H1 (cell line): Measurements from ENCODE around the gene FAM163A. TPM values are rescaled to one million over a fixed set of nuclear protein-coding genes. Genes with fewer than 3 reads are reported as not detected.

ENCODE experiments used
- BRCA1 ChIP-seq: IDR thresholded peaks from 2 replicates; pipeline ENCODE4 v1.6.1; 2012; ENCODE audit warnings: low read depth, low read length, improper control_type of control experiment
- RBBP5 ChIP-seq: IDR thresholded peaks from 2 replicates; pipeline ENCODE4 v1.7.1; 2012; ENCODE audit warnings: low read depth, mild to moderate bottlenecking, inconsistent platforms, low read length, moderate library complexity, borderline replicate concordance
- polyA plus RNA-seq, 7 experiments: library from polyadenylated mRNA; depleted of rRNA in 3 of 7; stranded (reverse) in 5 of 7; unstranded in 2 of 7; fragments of >200 nt in 5 of 7; fragments of 200-250 nt in 2 of 7; gene quantifications; 1 replicate in 5 of 7; 2 replicates in 1 of 7; 4 replicates in 1 of 7; pipeline versions ENCODE4 v1.2.1 to v1.2.3, GENCODE V29; 2011 to 2013; ENCODE audit warnings: missing spikeins in 2 of 7, mixed read lengths in 2 of 7
- total RNA-seq: library from RNA; stranded (reverse); fragmentation: NEBNext Ultra II Directional; extraction: Animal tissue kit (Norgen Biotek cat#: 25700); gene quantifications from 2 replicates; pipeline ENCODE4 v1.2.1, GENCODE V29; 2021
- TF ChIP-seq, protein P1 (sequence below): fragments of 300-600 bp; sonication (generic); IDR thresholded peaks from 2 replicates; pipeline ENCODE4 v1.7.1; 2012; ENCODE audit warnings: low read length, moderate library complexity, mild to moderate bottlenecking, inconsistent platforms; ENCODE audit not compliant: insufficient replicate concordance

FAM163A gene
- total and polyA plus RNA-seq, 2 of the 8 experiments (the other 6 are each of a cell fraction or from before 2014, with no cell fraction given), result 0.13 to 0.18 TPM

DNA sequence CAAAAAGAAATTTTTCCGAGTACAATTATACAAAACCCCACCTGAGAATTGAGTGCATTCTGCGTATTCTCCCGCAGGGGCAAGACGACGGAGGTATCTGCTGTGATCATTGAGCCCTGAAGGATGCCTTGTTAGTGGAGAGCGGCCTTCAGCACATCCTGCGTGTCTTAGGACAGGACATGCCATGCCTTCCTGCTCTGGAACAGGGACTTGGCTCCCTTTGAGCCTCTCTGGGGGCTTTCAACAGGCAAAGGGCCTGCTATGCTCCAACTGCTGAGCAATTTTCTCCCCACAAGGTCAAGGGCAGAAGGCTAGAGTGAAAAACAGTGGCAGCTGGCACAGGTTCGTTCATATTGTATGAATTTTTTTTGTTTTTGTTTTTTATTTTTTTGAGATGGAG lies 82.1 kb downstream of the FAM163A start (continued):
- TF ChIP-seq, protein P1, sequence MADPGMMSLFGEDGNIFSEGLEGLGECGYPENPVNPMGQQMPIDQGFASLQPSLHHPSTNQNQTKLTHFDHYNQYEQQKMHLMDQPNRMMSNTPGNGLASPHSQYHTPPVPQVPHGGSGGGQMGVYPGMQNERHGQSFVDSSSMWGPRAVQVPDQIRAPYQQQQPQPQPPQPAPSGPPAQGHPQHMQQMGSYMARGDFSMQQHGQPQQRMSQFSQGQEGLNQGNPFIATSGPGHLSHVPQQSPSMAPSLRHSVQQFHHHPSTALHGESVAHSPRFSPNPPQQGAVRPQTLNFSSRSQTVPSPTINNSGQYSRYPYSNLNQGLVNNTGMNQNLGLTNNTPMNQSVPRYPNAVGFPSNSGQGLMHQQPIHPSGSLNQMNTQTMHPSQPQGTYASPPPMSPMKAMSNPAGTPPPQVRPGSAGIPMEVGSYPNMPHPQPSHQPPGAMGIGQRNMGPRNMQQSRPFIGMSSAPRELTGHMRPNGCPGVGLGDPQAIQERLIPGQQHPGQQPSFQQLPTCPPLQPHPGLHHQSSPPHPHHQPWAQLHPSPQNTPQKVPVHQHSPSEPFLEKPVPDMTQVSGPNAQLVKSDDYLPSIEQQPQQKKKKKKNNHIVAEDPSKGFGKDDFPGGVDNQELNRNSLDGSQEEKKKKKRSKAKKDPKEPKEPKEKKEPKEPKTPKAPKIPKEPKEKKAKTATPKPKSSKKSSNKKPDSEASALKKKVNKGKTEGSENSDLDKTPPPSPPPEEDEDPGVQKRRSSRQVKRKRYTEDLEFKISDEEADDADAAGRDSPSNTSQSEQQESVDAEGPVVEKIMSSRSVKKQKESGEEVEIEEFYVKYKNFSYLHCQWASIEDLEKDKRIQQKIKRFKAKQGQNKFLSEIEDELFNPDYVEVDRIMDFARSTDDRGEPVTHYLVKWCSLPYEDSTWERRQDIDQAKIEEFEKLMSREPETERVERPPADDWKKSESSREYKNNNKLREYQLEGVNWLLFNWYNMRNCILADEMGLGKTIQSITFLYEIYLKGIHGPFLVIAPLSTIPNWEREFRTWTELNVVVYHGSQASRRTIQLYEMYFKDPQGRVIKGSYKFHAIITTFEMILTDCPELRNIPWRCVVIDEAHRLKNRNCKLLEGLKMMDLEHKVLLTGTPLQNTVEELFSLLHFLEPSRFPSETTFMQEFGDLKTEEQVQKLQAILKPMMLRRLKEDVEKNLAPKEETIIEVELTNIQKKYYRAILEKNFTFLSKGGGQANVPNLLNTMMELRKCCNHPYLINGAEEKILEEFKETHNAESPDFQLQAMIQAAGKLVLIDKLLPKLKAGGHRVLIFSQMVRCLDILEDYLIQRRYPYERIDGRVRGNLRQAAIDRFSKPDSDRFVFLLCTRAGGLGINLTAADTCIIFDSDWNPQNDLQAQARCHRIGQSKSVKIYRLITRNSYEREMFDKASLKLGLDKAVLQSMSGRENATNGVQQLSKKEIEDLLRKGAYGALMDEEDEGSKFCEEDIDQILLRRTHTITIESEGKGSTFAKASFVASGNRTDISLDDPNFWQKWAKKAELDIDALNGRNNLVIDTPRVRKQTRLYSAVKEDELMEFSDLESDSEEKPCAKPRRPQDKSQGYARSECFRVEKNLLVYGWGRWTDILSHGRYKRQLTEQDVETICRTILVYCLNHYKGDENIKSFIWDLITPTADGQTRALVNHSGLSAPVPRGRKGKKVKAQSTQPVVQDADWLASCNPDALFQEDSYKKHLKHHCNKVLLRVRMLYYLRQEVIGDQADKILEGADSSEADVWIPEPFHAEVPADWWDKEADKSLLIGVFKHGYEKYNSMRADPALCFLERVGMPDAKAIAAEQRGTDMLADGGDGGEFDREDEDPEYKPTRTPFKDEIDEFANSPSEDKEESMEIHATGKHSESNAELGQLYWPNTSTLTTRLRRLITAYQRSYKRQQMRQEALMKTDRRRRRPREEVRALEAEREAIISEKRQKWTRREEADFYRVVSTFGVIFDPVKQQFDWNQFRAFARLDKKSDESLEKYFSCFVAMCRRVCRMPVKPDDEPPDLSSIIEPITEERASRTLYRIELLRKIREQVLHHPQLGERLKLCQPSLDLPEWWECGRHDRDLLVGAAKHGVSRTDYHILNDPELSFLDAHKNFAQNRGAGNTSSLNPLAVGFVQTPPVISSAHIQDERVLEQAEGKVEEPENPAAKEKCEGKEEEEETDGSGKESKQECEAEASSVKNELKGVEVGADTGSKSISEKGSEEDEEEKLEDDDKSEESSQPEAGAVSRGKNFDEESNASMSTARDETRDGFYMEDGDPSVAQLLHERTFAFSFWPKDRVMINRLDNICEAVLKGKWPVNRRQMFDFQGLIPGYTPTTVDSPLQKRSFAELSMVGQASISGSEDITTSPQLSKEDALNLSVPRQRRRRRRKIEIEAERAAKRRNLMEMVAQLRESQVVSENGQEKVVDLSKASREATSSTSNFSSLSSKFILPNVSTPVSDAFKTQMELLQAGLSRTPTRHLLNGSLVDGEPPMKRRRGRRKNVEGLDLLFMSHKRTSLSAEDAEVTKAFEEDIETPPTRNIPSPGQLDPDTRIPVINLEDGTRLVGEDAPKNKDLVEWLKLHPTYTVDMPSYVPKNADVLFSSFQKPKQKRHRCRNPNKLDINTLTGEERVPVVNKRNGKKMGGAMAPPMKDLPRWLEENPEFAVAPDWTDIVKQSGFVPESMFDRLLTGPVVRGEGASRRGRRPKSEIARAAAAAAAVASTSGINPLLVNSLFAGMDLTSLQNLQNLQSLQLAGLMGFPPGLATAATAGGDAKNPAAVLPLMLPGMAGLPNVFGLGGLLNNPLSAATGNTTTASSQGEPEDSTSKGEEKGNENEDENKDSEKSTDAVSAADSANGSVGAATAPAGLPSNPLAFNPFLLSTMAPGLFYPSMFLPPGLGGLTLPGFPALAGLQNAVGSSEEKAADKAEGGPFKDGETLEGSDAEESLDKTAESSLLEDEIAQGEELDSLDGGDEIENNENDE, result no peak
- no peak for TF ChIP-seq BRCA1
- TF ChIP-seq RBBP5, result no peak
